C4-2B (cell line): ENCODE data around the gene CRTC2.

Source experiments
- ZFX ChIP-seq: fragments of 450-650 bp; IDR thresholded peaks from 2 replicates; pipeline ENCODE4 v1.6.1; 2017
- TF ChIP-seq, protein P1 (sequence below): fragments of 450-650 bp; conservative IDR thresholded peaks from 2 replicates; pipeline ENCODE4 v1.5.1; 2017; ENCODE audit warnings: mild to moderate bottlenecking

DNA sequence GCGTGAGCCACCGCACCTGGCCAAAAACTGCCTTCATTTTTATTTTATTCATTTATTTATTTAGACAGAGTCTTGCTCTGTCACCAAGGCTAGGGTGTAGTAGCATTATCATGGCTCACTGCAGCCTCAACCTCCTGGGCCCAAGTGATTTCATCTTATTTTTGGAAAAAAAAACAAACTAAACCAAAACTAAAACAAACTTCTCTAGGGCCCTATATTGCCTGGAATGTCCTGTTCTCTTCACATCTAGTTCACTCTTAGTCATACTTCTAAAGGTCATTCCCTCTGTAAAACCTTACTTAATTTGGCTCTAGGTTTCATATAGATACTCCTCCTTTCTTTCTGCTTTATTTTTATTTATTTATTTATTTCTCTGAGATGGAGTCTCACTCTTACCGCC is 47.7 kb upstream of the CRTC2 start:
- TF ChIP-seq, protein P1, sequence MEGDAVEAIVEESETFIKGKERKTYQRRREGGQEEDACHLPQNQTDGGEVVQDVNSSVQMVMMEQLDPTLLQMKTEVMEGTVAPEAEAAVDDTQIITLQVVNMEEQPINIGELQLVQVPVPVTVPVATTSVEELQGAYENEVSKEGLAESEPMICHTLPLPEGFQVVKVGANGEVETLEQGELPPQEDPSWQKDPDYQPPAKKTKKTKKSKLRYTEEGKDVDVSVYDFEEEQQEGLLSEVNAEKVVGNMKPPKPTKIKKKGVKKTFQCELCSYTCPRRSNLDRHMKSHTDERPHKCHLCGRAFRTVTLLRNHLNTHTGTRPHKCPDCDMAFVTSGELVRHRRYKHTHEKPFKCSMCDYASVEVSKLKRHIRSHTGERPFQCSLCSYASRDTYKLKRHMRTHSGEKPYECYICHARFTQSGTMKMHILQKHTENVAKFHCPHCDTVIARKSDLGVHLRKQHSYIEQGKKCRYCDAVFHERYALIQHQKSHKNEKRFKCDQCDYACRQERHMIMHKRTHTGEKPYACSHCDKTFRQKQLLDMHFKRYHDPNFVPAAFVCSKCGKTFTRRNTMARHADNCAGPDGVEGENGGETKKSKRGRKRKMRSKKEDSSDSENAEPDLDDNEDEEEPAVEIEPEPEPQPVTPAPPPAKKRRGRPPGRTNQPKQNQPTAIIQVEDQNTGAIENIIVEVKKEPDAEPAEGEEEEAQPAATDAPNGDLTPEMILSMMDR = no peak
- TF ChIP-seq ZFX = no peak
